NCI-H1417 treated with DMSO at 0.1 percent for 48 hours (cell line): Measurements from ENCODE around the gene LGR6.
A peak's percentile ranks its signal among the peaks of the same experiment; 100 is the strongest.

Experiments used
- DNase-seq: peaks from one replicate; lab custom pipeline; 2025; lab: John Stamatoyannopoulos, UW

LGR6 gene

GRCh38 chr1:202264726-202265125 is 71.1 kb downstream of the LGR6 start:
- DNase-seq, result no peak

- no peak for DNase-seq
These were observed 72.6 kb downstream of the LGR6 start for GRCh38 chr1:202266061-202266765.

- DNase-seq, result no peak
These were observed 74.4 kb downstream of the LGR6 start for GRCh38 chr1:202268032-202268431.

- no peak for DNase-seq
These were observed 75.2 kb downstream of the LGR6 start for GRCh38 chr1:202268817-202269216.

- peak; percentile 72 for DNase-seq
These were observed 77.3 kb downstream of the LGR6 start for GRCh38 chr1:202270871-202271326.

- DNase-seq, result no peak
These were observed 78.7 kb downstream of the LGR6 start for GRCh38 chr1:202272103-202272845.

GRCh38 chr1:202274611-202275010 is 81.0 kb downstream of the LGR6 start:
- no peak for DNase-seq

GRCh38 chr1:202275061-202275770 is 81.6 kb downstream of the LGR6 start:
- no peak for DNase-seq

- no peak for DNase-seq
These were observed 82.6 kb downstream of the LGR6 start for GRCh38 chr1:202276081-202276715.

GRCh38 chr1:202276920-202277319 is 83.3 kb downstream of the LGR6 start:
- no peak for DNase-seq

GRCh38 chr1:202278751-202279150 is 85.2 kb downstream of the LGR6 start:
- no peak for DNase-seq

- no peak for DNase-seq
These were observed 86.2 kb downstream of the LGR6 start for GRCh38 chr1:202279806-202280205.

GRCh38 chr1:202280595-202280994 is 87.0 kb downstream of the LGR6 start:
- DNase-seq, result no peak

- no peak for DNase-seq
These were observed 87.9 kb downstream of the LGR6 start for GRCh38 chr1:202281316-202282024.

GRCh38 chr1:202282025-202282371 is 88.4 kb downstream of the LGR6 start:
- DNase-seq, result no peak

GRCh38 chr1:202282596-202283283 is 89.1 kb downstream of the LGR6 start:
- DNase-seq, result no peak

- peak; percentile 34 for DNase-seq
These were observed 89.8 kb downstream of the LGR6 start for GRCh38 chr1:202283379-202283844.

- DNase-seq, result no peak
These were observed 90.4 kb downstream of the LGR6 start for GRCh38 chr1:202283991-202284390.

- DNase-seq, result no peak
These were observed 92.3 kb downstream of the LGR6 start for GRCh38 chr1:202285908-202286307.

GRCh38 chr1:202286622-202287097 is 93.1 kb downstream of the LGR6 start:
- no peak for DNase-seq

- no peak for DNase-seq
These were observed 93.6 kb downstream of the LGR6 start for GRCh38 chr1:202287196-202287595.
